IPS DF 6.9 (cell line): Measurements from ENCODE around the gene CFAP99.

Experiments
- DNase-seq: peaks from one replicate; pipeline ENCODE4 v3.0.0-alpha.2; 2013; ENCODE audit warnings: low read depth, low spot score
- H3K27ac ChIP-seq: one replicate; pipeline ENCODE4 v1.5.1; 2013; ENCODE audit warnings: low read length, control low read depth
- H3K27me3 ChIP-seq: 2 replicates; pipeline ENCODE4 v1.6.1; 2013; ENCODE audit warnings: mild to moderate bottlenecking, low read length; ENCODE audit not compliant: control insufficient read depth, insufficient read depth
- H3K36me3 ChIP-seq: 2 replicates; pipeline ENCODE4 v1.6.1; 2013; ENCODE audit warnings: low read length; ENCODE audit not compliant: control insufficient read depth, insufficient read depth
- H3K4me1 ChIP-seq: 2 replicates; pipeline ENCODE4 v1.6.1; 2013; ENCODE audit warnings: low read length; ENCODE audit not compliant: control insufficient read depth, insufficient read depth
- H3K4me3 ChIP-seq: 2 replicates; pipeline ENCODE4 v1.5.1; 2013; ENCODE audit warnings: mild to moderate bottlenecking, low read length
- H3K9me3 ChIP-seq: 2 replicates; pipeline ENCODE4 v1.6.1; 2013; ENCODE audit warnings: low read length, inconsistent platforms; ENCODE audit not compliant: control insufficient read depth, insufficient read depth
- WGBS: extraction: QIAGEN DNeasy Blood & Tissue Kit; methylation state at CpG from one replicate; pipeline ENCODE4 v1.1.7; 2013; ENCODE audit warnings: mixed read lengths, missing lambda C conversion rate; ENCODE audit not compliant: insufficient read length, insufficient coverage; 5-methylcytosine and 5-hydroxymethylcytosine counted together

Gene CFAP99

GRCh38 chr4:2437475-2438215 is 18.9 kb downstream of the CFAP99 start:
- H3K4me1 ChIP-seq = peaks cover 2% of the 10 kb centered on the region; the same call in 1 of the 2 replicates
- no peak overlapping the region for H3K4me3 ChIP-seq
- no peak for DNase-seq
- no peaks in the 10 kb centered on the region for H3K27me3 ChIP-seq
- H3K9me3 ChIP-seq = no peaks in the 10 kb centered on the region
- WGBS = no CpG with 5 or more reads among the region's 25 CpGs
- H3K27ac ChIP-seq = no peak overlapping the region
- no peaks in the 10 kb centered on the region for H3K36me3 ChIP-seq

- WGBS = no CpG with 5 or more reads among the region's 16 CpGs
- DNase-seq = no peak
- Histone ChIP-seq H3K36me3 (no peaks in the 10 kb centered on the region), H3K27ac (no peak overlapping the region), H3K9me3 (no peaks in the 10 kb centered on the region), H3K4me3 (no peak overlapping the region), H3K27me3 (no peaks in the 10 kb centered on the region), H3K4me1 (peaks cover 2% of the 10 kb centered on the region; the same call in 1 of the 2 replicates)
Measured at GRCh38 chr4:2438822-2439718, 20.3 kb downstream of the CFAP99 start.

- Histone ChIP-seq H3K4me3 (no peak overlapping the region), H3K36me3 (no peaks in the 10 kb centered on the region), H3K27me3 (no peaks in the 10 kb centered on the region), H3K4me1 (peaks cover 2% of the 10 kb centered on the region; the same call in 1 of the 2 replicates), H3K27ac (no peak overlapping the region), H3K9me3 (no peaks in the 10 kb centered on the region)
- no CpG with 5 or more reads among the region's 14 CpGs for WGBS
- DNase-seq = peak; percentile 88
Measured at GRCh38 chr4:2441393-2442174, 22.8 kb downstream of the CFAP99 start.

- Histone ChIP-seq H3K36me3 (no peaks in the 10 kb centered on the region), H3K27ac (no peak overlapping the region), H3K9me3 (no peaks in the 10 kb centered on the region), H3K4me3 (no peak overlapping the region), H3K4me1 (peaks cover 2% of the 10 kb centered on the region; the same call in 1 of the 2 replicates), H3K27me3 (no peaks in the 10 kb centered on the region)
- WGBS = no CpG with 5 or more reads among the region's 20 CpGs
- DNase-seq = no peak
Measured at GRCh38 chr4:2442175-2442993, 23.6 kb downstream of the CFAP99 start.

GRCh38 chr4:2443061-2443730 is 24.4 kb downstream of the CFAP99 start:
- H3K4me3 ChIP-seq = no peak overlapping the region
- DNase-seq = no peak
- H3K9me3 ChIP-seq = no peaks in the 10 kb centered on the region
- no peaks in the 10 kb centered on the region for H3K36me3 ChIP-seq
- no peak overlapping the region for H3K27ac ChIP-seq
- H3K27me3 ChIP-seq = no peaks in the 10 kb centered on the region
- peaks cover 2% of the 10 kb centered on the region; the same call in 1 of the 2 replicates for H3K4me1 ChIP-seq
- WGBS = no CpG with 5 or more reads among the region's 20 CpGs

- no CpG with 5 or more reads among the region's 7 CpGs for WGBS
- DNase-seq = no peak
- no peaks in the 10 kb centered on the region for H3K27me3 ChIP-seq
Measured at GRCh38 chr4:2443956-2444740, 25.4 kb downstream of the CFAP99 start.

GRCh38 chr4:2445130-2445529 is 26.4 kb downstream of the CFAP99 start:
- H3K9me3 ChIP-seq = no peaks in the 10 kb centered on the region
- no peaks in the 10 kb centered on the region for H3K36me3 ChIP-seq
- DNase-seq = no peak
- no CpG with 5 or more reads among the region's 9 CpGs for WGBS
- H3K4me1 ChIP-seq = peaks cover 2% of the 10 kb centered on the region; the same call in 1 of the 2 replicates
- no peak overlapping the region for H3K4me3 ChIP-seq
- no peak overlapping the region for H3K27ac ChIP-seq
- no peaks in the 10 kb centered on the region for H3K27me3 ChIP-seq

More at GRCh38 chr4:2443956-2444740, 25.4 kb downstream of the CFAP99 start:
- peaks cover 2% of the 10 kb centered on the region; the same call in 1 of the 2 replicates for H3K4me1 ChIP-seq
- no peak overlapping the region for H3K4me3 ChIP-seq
- H3K9me3 ChIP-seq = no peaks in the 10 kb centered on the region
- no peak overlapping the region for H3K27ac ChIP-seq
- H3K36me3 ChIP-seq = no peaks in the 10 kb centered on the region

GRCh38 chr4:2445571-2445970 is 26.8 kb downstream of the CFAP99 start:
- Histone ChIP-seq H3K4me3 (no peak overlapping the region), H3K9me3 (no peaks in the 10 kb centered on the region), H3K4me1 (peaks cover 2% of the 10 kb centered on the region; the same call in 1 of the 2 replicates), H3K27ac (no peak overlapping the region), H3K36me3 (no peaks in the 10 kb centered on the region), H3K27me3 (no peaks in the 10 kb centered on the region)
- no CpG with 5 or more reads among the region's 6 CpGs for WGBS
- no peak for DNase-seq
